NCI-H524 (cell line): ENCODE data around the gene WDR5.

Experiments used
- DNase-seq, 2 experiments: peaks; one replicate each; lab custom pipeline; 2025; lab: John Stamatoyannopoulos, UW

Gene WDR5

DNA sequence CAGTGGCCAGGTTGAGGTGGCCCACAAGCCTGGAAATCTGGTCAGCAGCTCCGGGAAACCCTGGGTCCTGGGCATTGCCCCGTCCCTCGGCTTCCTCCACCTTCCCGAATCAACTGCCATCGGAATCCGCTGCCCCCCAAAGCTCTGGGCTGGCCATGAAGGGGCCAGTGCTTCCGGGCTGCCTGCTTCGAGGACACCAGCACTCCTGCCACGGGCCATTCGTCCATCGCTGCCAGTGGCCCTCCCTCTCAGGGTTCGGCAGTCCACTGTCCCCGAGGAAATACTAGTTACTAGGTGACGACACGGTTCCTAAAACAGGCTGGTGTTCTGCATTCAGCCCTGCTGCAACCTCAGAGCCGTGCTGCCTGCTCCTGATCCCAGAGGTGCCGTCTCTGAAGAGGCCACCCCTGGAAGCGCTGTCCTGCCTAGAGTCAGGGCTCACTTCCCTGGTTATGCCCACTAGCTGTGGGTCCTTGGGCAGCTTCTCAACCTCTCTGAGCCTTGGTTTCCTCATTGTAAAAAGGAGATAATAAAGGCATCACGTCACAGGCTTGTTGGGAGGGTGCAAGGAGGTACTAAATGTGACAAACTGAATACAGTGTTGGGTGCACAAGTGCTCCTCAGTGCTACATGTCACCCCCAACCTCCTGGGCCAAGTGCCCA lies 3.5 kb upstream of the WDR5 start:
- DNase-seq, result no peak

GRCh38 chr9:134134949-134135342 lies 936 bp upstream of the WDR5 start:
- no peak for DNase-seq

DNA sequence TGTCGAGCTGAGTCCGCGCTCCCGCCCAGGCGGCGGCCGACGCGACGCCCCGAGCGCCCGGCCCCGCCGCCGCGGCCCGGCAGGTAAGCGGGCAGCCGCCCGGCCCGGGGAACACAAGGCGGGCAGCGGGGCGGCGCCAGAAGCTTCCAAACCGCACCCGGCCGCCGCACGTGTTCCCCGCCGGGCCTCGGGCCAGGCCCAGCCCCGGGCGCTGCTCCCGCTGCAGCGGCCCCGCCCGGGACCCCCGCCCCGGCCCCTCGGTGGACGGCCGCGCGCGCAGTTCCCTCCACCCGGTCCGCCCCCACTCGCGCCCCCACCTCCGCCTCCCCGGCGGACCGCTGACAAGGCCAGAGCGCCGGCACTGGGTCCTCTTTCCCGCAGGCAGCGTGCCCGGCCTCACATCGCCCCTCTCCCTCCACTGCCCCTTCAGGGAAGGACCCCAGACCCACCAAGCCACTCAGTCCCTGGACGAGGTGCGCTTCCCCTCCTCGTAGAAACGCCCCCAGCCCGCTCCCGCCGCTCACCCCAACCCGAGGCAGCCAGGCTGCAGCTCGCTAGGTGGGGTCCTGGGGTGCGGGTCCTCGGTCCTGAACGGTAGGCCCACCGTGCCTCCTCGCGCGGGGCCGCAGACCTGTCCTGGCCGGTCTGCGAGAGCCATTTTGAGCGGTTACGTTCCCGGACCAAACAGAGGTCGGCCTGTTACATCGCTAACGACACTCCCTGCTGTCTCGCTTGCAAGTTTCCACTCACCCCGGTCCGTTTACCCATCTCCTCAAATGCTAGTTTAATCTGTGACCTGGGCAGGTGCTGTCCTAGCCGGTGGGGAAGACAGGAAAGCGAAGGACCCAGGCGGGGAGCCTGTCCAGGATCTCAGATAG lies 475 bp downstream of the WDR5 start:
- DNase-seq, result no peak

- DNase-seq, result no peak
These were observed 1.1 kb downstream of the WDR5 start for GRCh38 chr9:134136996-134137299.

- DNase-seq, result no peak
These were observed 2.4 kb downstream of the WDR5 start for GRCh38 chr9:134138292-134138691.

GRCh38 chr9:134139081-134139480 lies 3.2 kb downstream of the WDR5 start:
- DNase-seq, result no peak

DNA sequence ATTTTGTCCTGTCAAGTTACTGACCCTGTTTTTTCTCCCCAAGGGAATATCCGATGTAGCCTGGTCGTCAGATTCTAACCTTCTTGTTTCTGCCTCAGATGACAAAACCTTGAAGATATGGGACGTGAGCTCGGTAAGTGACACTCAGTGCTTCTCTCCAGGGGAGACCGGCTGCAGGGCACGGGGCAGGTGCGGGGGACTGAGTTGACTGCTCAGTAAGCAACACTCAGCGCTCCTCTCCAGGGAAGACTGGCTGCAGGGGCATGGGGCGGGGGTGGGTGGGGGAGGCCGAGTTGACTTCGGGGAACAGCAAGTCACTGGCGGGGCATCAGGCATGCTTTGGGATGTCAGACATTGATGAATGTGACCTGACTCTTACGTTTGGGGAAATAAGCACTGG lies 6.0 kb downstream of the WDR5 start:
- no peak for DNase-seq

GRCh38 chr9:134144801-134145200 lies 8.9 kb downstream of the WDR5 start:
- no peak for DNase-seq

GRCh38 chr9:134145262-134145661 lies 9.4 kb downstream of the WDR5 start:
- no peak for DNase-seq

DNA sequence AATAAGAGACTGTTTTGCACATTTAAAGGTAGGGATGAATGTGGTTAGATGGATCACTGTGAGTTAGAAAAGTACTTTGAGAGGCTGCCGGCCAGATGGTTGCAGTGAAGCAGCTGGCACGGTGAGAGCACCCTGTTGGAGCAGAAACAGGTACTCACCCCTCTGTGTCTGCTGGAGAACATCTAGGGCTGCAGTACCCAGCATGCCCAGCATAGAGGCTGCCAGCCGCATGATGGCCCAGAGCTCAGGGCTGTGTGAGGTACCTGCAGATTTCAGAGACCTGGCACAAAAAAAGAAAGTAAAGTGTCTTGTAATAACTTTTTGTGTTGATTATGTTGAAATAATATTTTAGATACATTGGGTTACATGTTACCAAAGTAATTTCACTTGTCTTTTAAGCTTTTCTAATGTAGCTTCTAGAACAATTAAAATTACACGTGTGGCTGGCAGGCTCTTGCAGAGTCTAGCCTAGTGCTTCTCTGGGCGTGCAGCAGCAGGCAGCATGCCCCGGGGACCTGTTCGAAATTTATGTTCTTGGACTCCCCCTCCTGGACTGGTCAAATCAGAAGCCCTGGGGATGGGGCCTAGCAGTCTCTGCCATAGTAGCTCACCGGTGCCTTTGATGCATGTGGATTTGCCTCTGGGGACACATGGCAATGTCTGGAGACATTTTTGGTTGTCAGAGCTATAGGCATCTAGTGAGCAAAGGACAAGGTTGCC lies 11.1 kb downstream of the WDR5 start:
- DNase-seq, result peak; percentile 39 to 65

DNA sequence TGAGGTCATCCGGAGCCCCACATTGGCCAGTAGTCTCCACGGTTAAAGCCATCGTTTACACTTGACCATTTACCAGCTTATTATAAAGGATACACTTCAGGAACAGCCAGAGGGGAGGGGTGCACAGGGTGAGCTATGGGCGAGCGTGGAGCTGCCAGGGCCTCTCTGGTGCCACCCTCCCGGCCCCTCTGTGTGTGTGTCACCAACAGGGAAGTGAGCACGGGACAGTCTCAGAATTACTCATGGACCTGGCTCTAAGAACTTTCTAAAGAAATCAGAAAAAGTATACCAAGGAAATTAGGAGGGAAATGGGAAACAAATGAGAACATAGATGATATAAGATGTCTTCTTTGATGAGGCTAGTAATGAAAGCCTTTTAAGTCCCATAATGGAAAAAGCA lies 13.5 kb downstream of the WDR5 start:
- DNase-seq, result no peak

DNA sequence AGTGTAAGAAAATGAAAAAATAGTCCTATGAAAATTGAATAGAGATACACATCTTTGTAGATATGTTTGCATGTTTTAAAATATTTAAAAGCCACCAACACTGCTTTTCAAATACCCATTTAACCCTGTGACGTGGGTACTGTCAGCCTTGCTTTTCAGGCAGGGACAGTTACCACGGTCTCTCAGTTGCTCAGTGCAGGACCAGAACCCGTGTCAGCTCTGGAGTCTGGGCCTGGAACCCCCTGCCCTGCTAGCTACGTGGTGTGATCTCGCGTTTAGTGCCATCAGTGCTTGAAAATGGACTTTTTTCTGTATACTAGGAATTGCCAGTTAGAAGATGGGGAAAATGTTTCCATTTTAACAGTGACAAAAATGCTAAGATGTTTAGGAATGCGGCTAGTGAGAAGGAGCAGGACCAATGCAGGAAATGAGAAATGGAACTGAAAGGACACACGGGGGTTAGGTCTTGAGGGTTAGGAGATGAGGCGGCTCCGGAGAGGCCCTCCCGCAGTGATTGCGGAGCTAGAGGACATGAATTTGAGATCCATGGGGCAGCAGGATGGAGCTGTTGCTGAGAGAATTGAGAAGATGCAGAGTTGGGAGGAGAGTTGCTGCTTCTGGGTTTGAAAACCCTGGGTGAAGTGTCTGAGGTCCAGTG lies 14.8 kb downstream of the WDR5 start:
- DNase-seq, result no peak

- no peak for DNase-seq
These were observed 16.2 kb downstream of the WDR5 start for GRCh38 chr9:134152022-134152448.

GRCh38 chr9:134152488-134152887 lies 16.6 kb downstream of the WDR5 start:
- DNase-seq, result no peak

DNA sequence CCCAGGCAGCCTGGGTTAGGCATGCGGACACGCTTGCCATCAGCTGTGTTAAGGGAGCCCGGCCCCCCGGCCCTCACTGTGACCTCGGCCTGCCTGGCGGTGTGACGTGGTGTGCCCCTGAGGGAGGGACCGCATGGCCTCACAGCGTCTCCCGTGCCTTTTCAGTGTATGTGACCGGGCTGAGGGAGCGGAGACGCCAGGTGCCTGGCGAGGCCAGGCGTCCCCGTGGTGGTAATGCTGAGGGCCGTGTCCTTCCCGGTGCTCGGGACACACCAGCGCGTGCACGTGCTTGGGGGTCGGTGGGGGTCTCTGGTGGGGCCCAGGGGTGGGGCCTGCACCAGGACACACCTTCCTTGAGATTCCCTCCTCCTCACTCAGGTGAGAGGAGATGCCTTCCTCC lies 17.6 kb downstream of the WDR5 start:
- DNase-seq, result no peak

GRCh38 chr9:134154262-134154701 lies 18.4 kb downstream of the WDR5 start:
- DNase-seq, result no peak

DNA sequence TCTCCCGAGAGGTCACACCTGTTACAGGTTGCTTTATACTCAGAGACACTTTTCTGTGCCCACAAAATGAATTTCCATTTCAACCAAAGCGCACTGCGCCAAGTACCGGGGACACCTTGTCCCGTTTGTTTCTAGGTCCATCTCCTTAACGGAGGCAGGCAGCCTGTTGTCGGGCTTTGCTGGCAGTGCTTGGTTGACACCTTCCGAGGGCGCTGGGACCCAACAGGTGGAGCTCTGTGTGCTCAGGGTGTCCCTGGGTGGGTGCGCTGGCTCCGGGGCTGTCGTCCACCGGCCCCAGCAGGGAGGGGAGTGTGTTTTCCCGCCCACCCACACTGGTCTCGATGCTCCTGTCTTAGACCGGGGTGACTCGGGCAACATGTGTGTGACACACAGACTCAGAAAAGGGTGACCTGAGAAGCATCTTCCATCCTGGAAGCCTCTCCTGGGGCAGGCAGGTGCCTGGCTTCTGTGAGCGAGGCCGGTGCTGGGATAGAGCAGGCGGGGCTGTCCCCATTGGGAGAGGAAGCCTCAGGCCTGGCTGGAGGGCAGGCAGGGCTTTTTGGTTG lies 20.0 kb downstream of the WDR5 start:
- DNase-seq, result no peak

DNA sequence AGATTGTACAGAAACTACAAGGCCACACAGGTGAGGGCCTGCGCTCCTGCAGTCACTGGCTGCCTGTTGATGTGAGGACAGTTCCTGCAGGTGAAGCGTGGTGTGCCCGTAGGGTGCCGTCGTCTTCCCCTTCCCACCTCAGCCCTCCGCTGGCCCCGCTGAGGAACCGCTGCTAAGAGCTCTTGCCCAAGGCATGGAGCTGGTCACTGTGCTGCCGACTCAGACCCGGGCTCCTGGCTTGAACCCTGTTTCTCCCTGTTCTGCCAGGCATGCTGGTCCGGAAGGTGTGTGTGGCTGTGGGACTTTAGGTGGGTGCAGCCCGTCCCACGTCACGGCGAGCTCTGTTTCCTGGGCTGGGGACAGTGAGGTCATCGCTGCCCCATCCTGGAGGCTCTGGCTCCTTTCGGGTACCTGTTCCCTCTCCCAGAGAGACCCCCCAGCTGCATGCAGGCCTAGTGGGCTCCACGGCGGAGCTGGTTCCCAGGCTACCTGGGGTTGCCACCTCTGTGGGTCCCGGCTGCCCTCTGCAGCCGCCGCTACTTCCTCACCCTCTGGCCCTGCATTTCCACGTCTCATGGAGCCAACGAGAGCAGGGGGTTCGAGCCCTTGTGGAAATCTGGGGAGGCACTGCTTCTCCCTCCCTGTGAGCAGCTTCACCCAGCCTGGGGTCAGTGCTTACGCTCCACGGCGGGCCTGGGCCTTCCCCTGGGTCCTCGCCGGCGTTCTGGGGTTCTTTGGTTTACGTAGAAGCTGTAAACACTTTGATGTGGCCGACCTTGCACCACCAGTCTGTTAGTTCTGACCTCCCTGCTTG lies 20.9 kb downstream of the WDR5 start:
- no peak for DNase-seq

DNA sequence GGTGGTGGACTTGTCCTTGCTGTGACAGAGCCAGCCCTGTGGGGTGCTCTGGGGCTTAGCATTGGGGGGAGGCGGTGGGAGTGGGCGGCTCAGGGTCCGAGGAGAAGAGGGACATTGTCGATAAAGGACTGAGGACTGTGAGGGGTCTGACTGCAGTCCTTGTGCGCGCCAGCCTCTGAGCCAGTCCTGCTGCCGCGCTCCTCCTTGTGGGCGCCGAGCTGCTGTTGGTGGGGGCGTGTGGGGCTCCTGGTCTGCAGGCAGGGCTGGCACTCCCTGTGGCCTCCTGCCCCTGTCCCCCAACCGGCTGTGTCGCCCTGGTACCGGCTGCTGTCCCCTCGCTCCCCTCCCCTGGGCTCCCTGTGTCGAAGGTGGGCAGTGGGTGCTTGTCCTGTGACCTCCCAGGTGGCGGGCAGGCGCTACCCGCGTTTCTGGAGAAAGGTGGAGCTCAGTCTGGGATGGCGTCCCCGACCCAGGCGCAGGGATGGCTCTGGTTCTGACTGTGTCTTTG lies 21.6 kb downstream of the WDR5 start:
- no peak for DNase-seq

GRCh38 chr9:134158242-134158641 lies 22.4 kb downstream of the WDR5 start:
- no peak for DNase-seq
